ENCODE results near the gene PDE10A.
"Not testable (repeated sequence)": the region's sequence is repeated elsewhere in the genome, so short reads cannot be mapped to it uniquely, and the experiment has no call there.

Gene PDE10A

DNA sequence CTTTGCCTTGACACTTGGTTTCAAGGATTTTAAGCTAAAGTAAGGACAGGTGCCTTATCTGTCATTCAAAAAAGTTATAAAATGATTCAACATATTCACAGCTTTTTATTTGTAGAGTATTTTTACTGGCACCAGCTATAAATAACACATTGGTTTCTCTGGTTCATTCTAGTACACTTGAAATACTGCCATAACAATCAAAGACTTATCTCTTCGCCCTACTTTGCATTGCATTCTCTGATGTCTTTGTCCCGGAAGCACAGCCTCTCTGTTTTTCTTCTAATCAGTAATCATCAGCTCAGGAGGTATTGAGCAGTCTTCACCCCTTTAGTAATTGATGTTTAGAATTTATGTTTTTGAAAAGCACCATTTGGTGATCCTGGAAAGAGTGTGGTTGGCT lies 156.4 kb downstream of the PDE10A start:
- Mint-ChIP-seq H3K27ac (no peak overlapping the region), H3K4me3 (no peak overlapping the region), H3K9me3 (peaks cover 3% of the 10 kb centered on the region), H3K36me3 (ENCODE audit: low read depth) (no peaks in the 10 kb centered on the region), H3K27me3 (no peaks in the 10 kb centered on the region), H3K4me1 (peaks cover 1% of the 10 kb centered on the region)
- ATAC-seq (no peak), DNase-seq (no peak)

DNA sequence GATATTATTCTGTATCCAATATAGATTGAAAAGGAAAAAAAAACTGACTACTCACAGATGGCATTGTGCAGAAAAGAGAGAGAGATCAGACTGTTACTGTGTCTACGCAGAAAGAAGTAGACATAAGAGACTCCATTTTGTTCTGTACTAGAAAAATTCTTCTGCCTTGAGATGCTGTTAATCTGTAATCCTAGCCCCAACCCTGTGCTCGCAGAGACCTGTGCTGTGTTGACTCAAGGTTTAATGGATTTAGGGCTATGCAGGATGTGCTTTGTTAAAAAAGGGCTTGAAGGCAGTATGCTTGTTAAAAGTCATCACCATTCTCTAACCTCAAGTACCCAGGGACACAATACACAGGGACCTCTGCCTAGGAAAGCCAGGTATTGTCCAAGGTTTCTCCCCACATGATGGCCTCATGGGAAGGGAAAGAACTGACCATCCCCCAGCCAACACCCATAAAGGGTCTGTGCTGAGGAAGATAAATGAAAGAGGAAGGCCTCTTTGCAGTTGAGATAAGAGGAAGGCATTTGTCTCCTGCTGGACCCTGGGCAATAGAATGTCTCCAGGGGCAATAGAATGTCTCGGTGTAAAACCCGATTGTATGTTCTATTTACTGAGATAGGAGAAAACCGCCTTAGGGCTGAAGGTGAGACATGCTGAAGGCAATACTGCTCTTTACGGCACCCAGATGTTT lies 162.7 kb downstream of the PDE10A start:
- H3K27ac Mint-ChIP-seq; H3K27me3 Mint-ChIP-seq; H3K4me3 Mint-ChIP-seq; H3K4me1 Mint-ChIP-seq; H3K36me3 Mint-ChIP-seq (ENCODE audit: low read depth); ATAC-seq; H3K9me3 Mint-ChIP-seq; DNase-seq: not testable (repeated sequence)

DNA sequence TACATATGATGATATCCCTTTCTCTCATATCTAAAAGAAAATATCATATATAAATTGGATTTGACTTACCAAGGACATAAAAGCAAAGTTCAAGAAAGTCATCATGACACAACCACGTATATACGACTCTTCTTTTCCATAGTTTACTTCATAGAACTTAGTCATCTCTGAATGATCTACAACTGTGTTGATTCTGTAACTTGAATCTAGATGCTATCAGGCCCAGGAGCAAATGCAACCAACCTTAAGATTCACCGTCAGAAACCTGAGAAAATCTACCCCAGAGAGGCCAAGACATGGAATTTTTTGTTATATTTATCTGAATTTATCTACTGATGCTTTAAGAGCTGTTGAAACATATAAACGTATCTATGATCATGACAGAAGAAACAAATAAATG lies 165.6 kb downstream of the PDE10A start:
- Mint-ChIP-seq H3K27ac (no peak overlapping the region), H3K9me3 (peaks cover 4% of the 10 kb centered on the region), H3K27me3 (no peaks in the 10 kb centered on the region), H3K36me3 (ENCODE audit: low read depth) (no peaks in the 10 kb centered on the region), H3K4me3 (no peak overlapping the region), H3K4me1 (no peaks in the 10 kb centered on the region)
- DNase-seq (no peak), ATAC-seq (no peak)

DNA sequence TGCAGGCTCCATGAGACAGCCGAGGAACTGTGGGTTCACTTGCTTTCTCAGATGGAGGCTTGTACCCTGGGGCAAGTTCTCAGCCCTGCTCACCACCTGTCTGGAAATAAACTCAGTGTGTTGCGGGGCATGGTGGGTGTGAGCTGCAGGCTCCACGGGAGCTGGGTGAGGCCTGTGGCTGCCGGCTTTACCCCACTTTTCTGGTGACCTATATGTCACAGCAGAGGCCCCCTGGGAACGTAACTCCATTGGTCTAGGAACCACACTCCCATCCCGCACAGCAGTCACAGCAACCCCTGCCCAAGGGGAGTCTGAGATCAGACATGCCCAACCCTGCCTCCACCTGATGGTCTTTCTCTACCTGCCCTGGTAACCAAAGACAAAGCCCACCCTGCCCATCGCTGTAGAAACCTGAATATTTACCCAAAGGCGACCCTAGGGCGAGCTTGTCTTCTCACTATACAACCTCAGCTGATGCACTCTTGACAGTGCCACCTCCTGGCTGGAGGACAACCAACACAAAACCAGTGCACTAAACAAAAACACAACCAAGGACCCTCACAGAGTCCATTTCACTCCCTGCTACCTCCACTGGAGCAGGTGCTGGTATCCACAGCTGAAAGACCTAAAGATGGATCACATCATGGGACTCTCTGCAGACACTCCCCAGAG lies 174.3 kb downstream of the PDE10A start:
- DNase-seq (no peak), ATAC-seq (no peak)
- Mint-ChIP-seq H3K9me3 (no peaks in the 10 kb centered on the region), H3K4me3 (no peak overlapping the region), H3K27ac (no peak overlapping the region), H3K36me3 (ENCODE audit: low read depth) (no peaks in the 10 kb centered on the region), H3K27me3 (no peaks in the 10 kb centered on the region), H3K4me1 (no peaks in the 10 kb centered on the region)

DNA sequence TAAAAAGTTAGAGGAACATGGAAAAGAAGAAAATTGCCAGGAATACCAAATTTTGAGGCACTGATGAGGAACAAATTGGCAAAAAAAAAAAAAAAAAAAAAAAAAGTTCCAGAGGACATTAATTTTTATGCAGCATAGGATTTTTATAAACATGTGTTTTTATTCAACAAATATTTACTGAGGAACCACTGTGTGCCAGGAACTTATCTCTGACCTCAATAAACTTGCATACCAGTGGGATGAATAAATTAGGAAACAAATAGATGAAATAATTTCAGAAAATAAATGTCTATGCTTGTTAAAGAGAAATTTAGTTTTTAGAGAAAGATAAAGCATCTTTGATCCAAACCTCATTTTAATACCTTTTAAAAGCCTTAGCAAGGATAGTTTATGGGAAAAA lies 175.1 kb downstream of the PDE10A start:
- H3K27ac Mint-ChIP-seq: no peak overlapping the region
- H3K9me3 Mint-ChIP-seq: no peaks in the 10 kb centered on the region
- no peaks in the 10 kb centered on the region for H3K27me3 Mint-ChIP-seq
- DNase-seq (no peak), ATAC-seq (no peak)
- no peaks in the 10 kb centered on the region for H3K36me3 Mint-ChIP-seq (ENCODE audit: low read depth)
- no peak overlapping the region for H3K4me3 Mint-ChIP-seq
- no peaks in the 10 kb centered on the region for H3K4me1 Mint-ChIP-seq

DNA sequence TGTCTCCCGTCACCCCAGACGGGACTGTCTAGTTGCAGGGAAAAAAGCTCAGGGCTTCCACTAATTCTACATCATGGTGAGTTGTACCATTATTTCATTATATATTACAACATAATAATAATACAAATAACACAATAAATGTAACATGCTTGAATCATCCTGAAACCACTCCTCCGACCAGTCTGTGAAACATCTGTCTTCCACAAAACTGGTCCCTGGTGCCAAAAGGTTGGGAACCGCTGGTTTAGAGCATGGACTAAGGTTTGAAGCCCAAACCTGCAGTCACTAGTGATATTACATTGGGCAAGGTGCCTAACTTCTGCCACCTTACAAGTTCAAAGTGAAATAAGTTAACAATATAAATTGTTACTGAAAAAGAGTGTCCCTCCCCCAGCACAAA lies 175.7 kb downstream of the PDE10A start:
- no peaks in the 10 kb centered on the region for H3K9me3 Mint-ChIP-seq
- H3K27ac Mint-ChIP-seq: no peak overlapping the region
- no peak overlapping the region for H3K4me3 Mint-ChIP-seq
- H3K27me3 Mint-ChIP-seq: no peaks in the 10 kb centered on the region
- H3K4me1 Mint-ChIP-seq: no peaks in the 10 kb centered on the region
- no peaks in the 10 kb centered on the region for H3K36me3 Mint-ChIP-seq (ENCODE audit: low read depth)
- DNase-seq (no peak), ATAC-seq (no peak)

DNA sequence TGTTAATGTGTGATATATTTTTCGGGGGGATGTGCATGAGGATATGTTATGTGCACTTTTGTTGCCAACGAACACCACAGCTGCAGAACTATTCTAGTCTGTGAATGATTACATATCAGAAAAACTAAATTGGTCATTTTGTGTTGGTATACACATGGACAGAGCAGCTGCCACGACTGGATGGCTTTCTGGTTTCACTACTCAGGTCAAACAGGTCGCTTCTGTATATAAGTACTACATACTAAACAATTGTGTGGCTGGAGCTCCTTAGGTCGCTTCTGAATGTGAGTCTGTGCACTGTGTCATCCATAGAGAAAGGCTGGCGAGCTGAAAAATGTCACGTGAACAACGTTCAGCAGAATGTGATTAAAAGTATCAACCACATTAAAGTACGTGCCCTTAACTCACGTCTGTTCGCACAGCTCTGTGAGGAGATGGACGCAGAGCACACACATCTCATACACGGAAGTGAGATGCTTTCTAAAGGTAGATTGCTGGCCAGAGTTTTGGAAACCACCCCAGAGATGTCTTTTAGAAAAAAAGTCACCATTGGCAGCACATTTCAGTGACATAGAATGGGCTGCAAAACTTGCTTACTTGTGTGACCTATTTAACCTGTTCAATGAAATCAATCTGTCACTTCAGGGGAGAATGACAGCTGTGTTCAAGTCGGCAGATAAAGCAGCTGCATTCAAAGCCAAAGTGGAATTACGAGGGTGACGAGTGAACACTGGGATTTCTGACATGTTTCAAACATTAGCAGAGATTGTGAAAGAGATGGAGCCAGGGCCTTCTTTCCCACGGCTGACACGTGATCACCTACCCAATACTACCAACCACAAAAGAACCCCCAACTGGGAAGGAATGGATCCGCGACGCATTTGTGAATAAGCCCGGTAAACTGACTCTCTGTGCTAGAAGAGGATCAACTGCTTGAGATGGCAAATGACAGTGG lies 176.6 kb downstream of the PDE10A start:
- no peak overlapping the region for H3K4me3 Mint-ChIP-seq
- no peaks in the 10 kb centered on the region for H3K36me3 Mint-ChIP-seq (ENCODE audit: low read depth)
- ATAC-seq (no peak), DNase-seq (no peak)
- no peaks in the 10 kb centered on the region for H3K27me3 Mint-ChIP-seq
- no peak overlapping the region for H3K27ac Mint-ChIP-seq
- no peaks in the 10 kb centered on the region for H3K4me1 Mint-ChIP-seq
- no peaks in the 10 kb centered on the region for H3K9me3 Mint-ChIP-seq

DNA sequence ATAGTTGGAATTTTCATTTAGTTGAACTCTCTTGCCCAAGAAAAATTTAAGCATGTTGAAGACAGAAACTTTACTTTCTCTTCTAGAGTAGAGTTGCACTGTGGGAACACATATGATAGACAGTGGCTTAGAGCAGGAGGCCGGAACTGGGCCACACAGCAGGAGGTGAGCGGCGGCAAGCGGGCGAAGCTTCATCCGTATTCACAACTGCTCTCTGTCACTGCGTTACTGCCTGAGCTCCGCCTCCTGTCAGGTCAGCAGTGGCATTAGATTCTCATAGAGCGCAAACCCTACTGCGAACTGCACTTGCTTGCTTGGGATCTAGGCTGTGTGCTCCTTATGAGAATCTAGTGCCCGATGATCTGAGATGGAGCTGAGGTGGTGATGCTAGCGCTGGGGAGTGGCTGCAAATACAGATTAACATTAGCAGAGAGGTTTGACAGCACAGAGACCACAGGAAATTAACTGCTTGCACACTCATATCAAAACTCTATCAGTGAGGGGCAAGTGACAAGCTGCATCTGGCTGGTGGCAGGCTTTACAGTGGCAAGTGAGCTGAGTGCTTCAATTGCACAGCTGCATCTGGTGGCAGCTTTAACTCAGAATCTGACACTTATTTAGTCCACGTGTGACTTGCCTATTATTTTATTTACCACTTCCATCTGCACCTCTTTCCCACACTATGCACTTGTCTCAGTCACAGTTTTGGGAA lies 178.7 kb downstream of the PDE10A start:
- no peak for ATAC-seq
- Mint-ChIP-seq H3K27ac (no peak overlapping the region), H3K27me3 (no peaks in the 10 kb centered on the region), H3K9me3 (no peaks in the 10 kb centered on the region), H3K4me1 (no peaks in the 10 kb centered on the region), H3K36me3 (ENCODE audit: low read depth) (no peaks in the 10 kb centered on the region), H3K4me3 (no peak overlapping the region)
- DNase-seq: no peak

DNA sequence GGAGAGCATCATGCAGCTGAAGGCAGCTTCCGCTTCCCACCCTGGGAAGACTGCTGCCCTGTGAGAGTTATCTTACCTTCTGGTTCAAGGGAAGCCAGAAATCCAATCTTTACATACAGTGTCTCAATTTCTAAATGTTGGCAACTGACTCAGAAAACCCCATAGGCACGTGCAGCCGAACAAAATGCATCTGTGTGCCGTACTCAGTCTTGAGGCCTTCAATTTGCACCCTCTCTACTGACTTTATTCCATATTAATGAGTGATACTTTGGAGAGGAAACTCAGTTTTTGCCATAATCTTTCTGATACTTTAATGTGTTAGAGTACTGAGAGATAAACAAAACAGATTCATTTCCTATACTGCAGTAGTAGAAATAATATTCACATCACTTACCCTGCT lies 181.1 kb downstream of the PDE10A start:
- ATAC-seq (no peak), DNase-seq (no peak)
- Mint-ChIP-seq H3K9me3 (no peaks in the 10 kb centered on the region), H3K27me3 (no peaks in the 10 kb centered on the region), H3K27ac (no peak overlapping the region), H3K4me1 (no peaks in the 10 kb centered on the region), H3K4me3 (no peak overlapping the region), H3K36me3 (ENCODE audit: low read depth) (no peaks in the 10 kb centered on the region)

DNA sequence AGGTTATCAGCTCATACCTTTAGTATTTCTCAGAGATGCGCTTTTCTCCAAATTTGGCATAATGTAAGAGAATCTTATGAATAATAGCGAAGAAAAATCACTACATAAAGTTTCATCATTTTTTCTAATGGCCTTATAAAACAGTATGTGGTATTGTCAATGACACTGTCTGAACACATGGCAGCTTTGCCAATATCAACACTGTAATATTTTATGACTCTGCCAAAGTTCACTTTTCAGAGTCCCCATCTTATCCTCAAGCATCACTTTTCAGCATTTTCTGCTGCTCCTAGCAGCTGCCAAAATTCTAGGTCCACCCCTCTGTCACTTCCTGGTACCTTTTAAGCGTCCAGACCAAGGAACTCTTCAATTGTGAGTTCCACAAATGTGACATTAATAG lies 182.1 kb downstream of the PDE10A start:
- no peaks in the 10 kb centered on the region for H3K9me3 Mint-ChIP-seq
- H3K27me3 Mint-ChIP-seq: no peaks in the 10 kb centered on the region
- H3K36me3 Mint-ChIP-seq (ENCODE audit: low read depth): no peaks in the 10 kb centered on the region
- DNase-seq (no peak), ATAC-seq (no peak)
- H3K27ac Mint-ChIP-seq: no peak overlapping the region
- no peaks in the 10 kb centered on the region for H3K4me1 Mint-ChIP-seq
- no peak overlapping the region for H3K4me3 Mint-ChIP-seq

DNA sequence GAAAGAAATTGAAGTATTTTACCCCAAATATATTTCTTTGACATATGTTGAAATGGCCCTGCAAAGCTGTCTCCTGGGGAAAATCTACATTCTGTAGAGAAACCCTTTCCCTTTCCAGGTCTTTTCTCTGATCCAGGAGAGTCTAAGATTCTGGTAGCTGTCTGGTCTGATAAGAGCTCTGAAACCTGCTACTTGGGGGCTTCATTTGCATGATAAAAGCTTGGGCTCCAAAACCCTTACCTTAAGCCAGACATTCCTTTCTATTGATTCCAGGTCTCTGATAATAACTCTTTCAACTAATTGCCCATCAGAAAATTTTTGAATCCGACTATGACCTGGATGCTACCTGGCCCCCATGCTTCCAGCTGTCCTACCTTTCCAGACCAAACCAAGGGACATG lies 184.5 kb downstream of the PDE10A start:
- no peak overlapping the region for H3K4me3 Mint-ChIP-seq
- H3K4me1 Mint-ChIP-seq: no peaks in the 10 kb centered on the region

DNA sequence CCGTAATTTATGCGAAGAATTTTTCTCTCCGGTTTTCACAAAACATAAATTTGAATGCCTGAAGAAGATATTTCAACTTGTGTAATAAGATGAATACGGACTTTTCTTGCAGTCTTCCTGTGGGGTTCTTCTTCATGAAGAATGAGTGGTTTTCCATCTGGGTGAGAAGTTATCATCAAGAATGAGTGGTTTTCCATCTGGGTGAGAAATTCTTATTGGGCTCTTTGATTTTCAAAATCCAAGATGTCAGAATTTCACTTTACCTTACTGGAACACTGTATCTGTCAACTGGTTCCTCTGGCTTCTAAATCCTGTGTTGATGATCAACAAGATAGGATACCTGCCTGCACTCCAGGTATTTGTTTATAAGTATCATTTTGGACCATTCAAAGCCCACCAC lies 193.6 kb downstream of the PDE10A start:
- H3K27ac Mint-ChIP-seq: no peak overlapping the region
- ATAC-seq: no peak
- no peak overlapping the region for H3K4me3 Mint-ChIP-seq
- no peak for DNase-seq
- H3K36me3 Mint-ChIP-seq (ENCODE audit: low read depth): no peaks in the 10 kb centered on the region
- no peaks in the 10 kb centered on the region for H3K27me3 Mint-ChIP-seq
- no peaks in the 10 kb centered on the region for H3K4me1 Mint-ChIP-seq
- peaks cover 8% of the 10 kb centered on the region for H3K9me3 Mint-ChIP-seq

More for the DNA sequence above, 184.5 kb downstream of the PDE10A start:
- Mint-ChIP-seq H3K9me3 (no peaks in the 10 kb centered on the region), H3K27me3 (no peaks in the 10 kb centered on the region), H3K36me3 (ENCODE audit: low read depth) (no peaks in the 10 kb centered on the region), H3K27ac (no peak overlapping the region)
- ATAC-seq: no peak
- no peak for DNase-seq

DNA sequence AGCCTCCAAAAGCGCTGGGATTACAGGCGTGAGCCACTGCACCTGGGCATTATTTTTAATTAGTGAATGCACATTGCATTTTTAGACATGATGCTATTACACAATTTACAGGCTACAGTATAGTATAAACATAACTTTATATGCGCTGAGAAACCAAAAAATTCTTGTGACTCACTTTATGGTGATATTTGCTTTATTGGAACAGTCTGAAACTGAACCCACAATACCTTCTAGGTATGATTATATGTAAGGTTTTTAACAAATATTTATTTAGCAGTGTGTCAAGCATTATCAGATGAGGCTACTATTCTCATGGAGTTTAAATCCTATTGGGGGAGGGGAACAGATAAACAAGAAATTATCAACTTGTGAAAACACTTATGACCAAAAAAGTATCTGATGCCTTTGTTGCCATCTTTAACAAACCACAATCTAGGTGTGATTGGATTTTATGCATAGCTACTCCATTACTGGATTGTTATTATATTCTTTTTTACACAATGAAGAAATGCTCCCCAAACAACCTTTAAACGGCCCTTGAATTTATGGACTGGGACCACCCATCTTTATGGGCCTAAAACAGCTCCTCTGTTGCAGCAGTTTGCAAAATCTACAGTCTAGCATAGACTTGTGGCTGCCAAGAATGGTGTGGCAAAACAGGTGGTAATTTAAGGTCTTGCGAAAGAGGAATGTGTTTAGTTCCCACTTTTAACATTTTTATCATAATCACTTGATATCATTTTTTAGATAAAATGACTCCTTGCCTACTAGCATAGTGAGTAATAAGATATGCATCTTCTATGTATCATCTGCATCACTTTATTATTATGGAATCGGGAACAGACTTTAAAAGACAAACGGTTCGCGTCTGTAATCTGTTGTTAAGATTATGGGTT lies 194.5 kb downstream of the PDE10A start:
- Mint-ChIP-seq H3K4me3 (no peak overlapping the region), H3K9me3 (peaks cover 14% of the 10 kb centered on the region), H3K4me1 (no peaks in the 10 kb centered on the region), H3K27ac (no peak overlapping the region), H3K36me3 (ENCODE audit: low read depth) (no peaks in the 10 kb centered on the region), H3K27me3 (no peaks in the 10 kb centered on the region)
- ATAC-seq: no peak
- DNase-seq: no peak

DNA sequence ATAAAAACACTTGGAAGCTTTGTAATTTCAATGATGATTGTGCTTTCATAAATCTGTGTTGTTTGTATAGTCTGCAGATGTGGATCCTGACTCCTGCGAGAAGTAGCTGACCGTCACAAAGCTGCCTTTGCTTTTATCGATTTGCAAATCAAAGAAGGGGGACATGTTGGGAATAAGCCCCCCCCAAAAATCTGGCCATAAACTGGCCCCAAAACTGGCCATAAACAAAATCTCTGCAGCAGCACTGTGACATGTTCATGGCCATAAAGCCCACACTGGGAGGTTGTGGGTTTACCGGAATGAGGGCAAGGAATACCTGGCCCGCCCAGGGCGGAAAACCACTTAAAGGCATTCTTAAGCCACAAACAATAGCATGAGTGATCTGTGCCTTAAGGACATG lies 199.5 kb downstream of the PDE10A start:
- H3K9me3 Mint-ChIP-seq: peaks cover 41% of the 10 kb centered on the region
- not testable (repeated sequence) for H3K4me1 Mint-ChIP-seq; H3K27me3 Mint-ChIP-seq; ATAC-seq; H3K4me3 Mint-ChIP-seq; H3K36me3 Mint-ChIP-seq (ENCODE audit: low read depth); H3K27ac Mint-ChIP-seq; DNase-seq
